Esophagus squamous epithelium (tissue), 5 donors: ENCODE data around the gene ERCC2. TPM values are rescaled to one million over a fixed set of nuclear protein-coding genes. Genes with fewer than 3 reads are reported as not detected.

Experiments used
- DNase-seq: peaks from one replicate; lab custom pipeline; 2025; lab: John Stamatoyannopoulos, UW
- H3K27ac ChIP-seq, 4 donors: fragments of 200-600 bp; sonication (generic); one replicate each; pipeline ENCODE4 v1.5.1; 2016 to 2019; ENCODE audit warnings: mild to moderate bottlenecking in 1 of 4
- H3K27me3 ChIP-seq, 4 donors: fragments of 200-600 bp; sonication (generic); 1 replicate in 3 of 4; 2 replicates in 1 of 4; pipeline versions ENCODE4 v1.5.1 to v1.6.0; 2017 to 2021; ENCODE audit warnings: antibody characterized with exemption in 1 of 4
- H3K36me3 ChIP-seq, 3 donors: fragments of 200-600 bp; sonication (generic); one replicate each; pipeline ENCODE4 v1.5.1; 2016 to 2019
- H3K4me1 ChIP-seq, 3 donors: fragments of 200-600 bp; sonication (generic); one replicate each; pipeline ENCODE4 v1.5.1; 2017 to 2019
- H3K4me3 ChIP-seq, 4 donors: fragments of 200-600 bp; sonication (generic); 1 replicate in 3 of 4; 2 replicates in 1 of 4; pipeline ENCODE4 v1.5.1; 2016 to 2019; ENCODE audit warnings: mild to moderate bottlenecking in 2 of 4, moderate library complexity in 1 of 4
- H3K9me3 ChIP-seq, 3 donors: fragments of 200-600 bp; sonication (generic); one replicate each; pipeline ENCODE4 v1.5.1; 2016 to 2019
- CTCF ChIP-seq, 6 experiments: fragments of 450-650 bp in 4 of 6; fragments of 200-600 bp in 2 of 6; sonication (generic) in 2 of 6; IDR thresholded peaks; one replicate each; pipeline ENCODE4 v1.5.1; 2016 to 2019; ENCODE audit warnings: antibody characterized with exemption in 6 of 6, mild to moderate bottlenecking in 4 of 6, moderate library complexity in 4 of 6
- POLR2A ChIP-seq, 4 donors: fragments of 450-650 bp; IDR thresholded peaks; one replicate each; pipeline ENCODE4 v1.6.1; 2017; ENCODE audit warnings: antibody characterized with exemption in 4 of 4, mild to moderate bottlenecking in 4 of 4, moderate library complexity in 3 of 4
- WGBS, 2 donors: methylation state at CpG; one replicate each; pipeline ENCODE4 v1.1.5; 2018; 5-methylcytosine and 5-hydroxymethylcytosine counted together
- intact Hi-C: fragments of 100-400 bp; cut with DNase I; formaldehyde crosslinking; loops from one replicate; pipeline ENCODE4 v1.15.0; 2022
- total RNA-seq, 4 donors: library from RNA; depleted of rRNA; stranded (reverse); fragments of >200 nt; gene quantifications; one replicate each; pipeline ENCODE4 v1.1.0, GENCODE V29; 2016
- donor health status: DM: yes; HTN: yes; CAD: no.

Gene ERCC2
- total RNA-seq: 1 to 10 TPM; 6.6 to 8.8 (median 7.2) TPM

- 5 to 7% methylated on average over 26 to 28 of the region's 55 CpGs for WGBS, 2 donors
- DNase-seq: peak; percentile 95
- intact Hi-C loops: no loop called here
- no peaks in the 10 kb centered on the region for H3K27me3 ChIP-seq
- peak within 1 kb of the TSS; percentile 65 to 86 (median 82) for H3K27ac ChIP-seq
- H3K4me1 ChIP-seq: peaks cover 0 to 24% (median 10%) of the 10 kb centered on the region in 3 donors
- TF ChIP-seq POLR2A (IDR thresholded peaks at IDR 0.05): peak in 1 of 4 donors; percentile 18
- no peak for TF ChIP-seq CTCF (IDR thresholded peaks at IDR 0.05)
- H3K36me3 ChIP-seq: peaks cover 0 to 7% (median 0%) of the 10 kb centered on the region in 3 donors
- peak within 1 kb of the TSS; percentile 63 to 96 (median 86) for H3K4me3 ChIP-seq
- H3K9me3 ChIP-seq: no peaks in the 10 kb centered on the region
These were observed at the start of gene ERCC2 for GRCh38 chr19:45370410-45371204. TSS of gene ERCC2 (minus strand) at chr19:45370573. CDS start at chr19:45370540, 33 bp downstream.

GRCh38 chr19:45419895-45420294 is 49.5 kb upstream of the ERCC2 start:
- no peak for DNase-seq
- no peaks in the 10 kb centered on the region for H3K9me3 ChIP-seq
- peaks cover 15 to 67% (median 16%) of the 10 kb centered on the region in 3 donors for H3K4me1 ChIP-seq
- WGBS, 2 donors: no CpG with 5 or more reads among the region's 3 CpGs
- intact Hi-C loops: no loop called here
- peak overlapping the region in 1 of 4 donors; percentile 25 for H3K27ac ChIP-seq
- peaks cover 4 to 77% (median 5%) of the 10 kb centered on the region in 3 donors for H3K36me3 ChIP-seq
- no peaks in the 10 kb centered on the region for H3K27me3 ChIP-seq
- H3K4me3 ChIP-seq: no peak overlapping the region
- TF ChIP-seq POLR2A (IDR thresholded peaks at IDR 0.05) (no peak), CTCF (IDR thresholded peaks at IDR 0.05) (no peak)

GRCh38 chr19:45419396-45419795 is 49.0 kb upstream of the ERCC2 start:
- peak overlapping the region in 1 of 4 donors; percentile 25 for H3K27ac ChIP-seq
- DNase-seq: no peak

GRCh38 chr19:45418802-45419201 is 48.4 kb upstream of the ERCC2 start:
- Histone ChIP-seq H3K4me3 (no peak overlapping the region), H3K4me1 (peaks cover 11 to 56% (median 15%) of the 10 kb centered on the region in 3 donors), H3K27me3 (no peaks in the 10 kb centered on the region), H3K36me3 (peaks cover 4 to 87% (median 10%) of the 10 kb centered on the region in 3 donors), H3K9me3 (no peaks in the 10 kb centered on the region), H3K27ac (no peak overlapping the region)
- intact Hi-C loops: no loop called here
- no peak for DNase-seq
- WGBS, 2 donors: 59 to 78% methylated on average over 4 to 8 of the region's 9 CpGs
- TF ChIP-seq POLR2A (IDR thresholded peaks at IDR 0.05) (no peak), CTCF (IDR thresholded peaks at IDR 0.05) (no peak)

More at GRCh38 chr19:45419396-45419795, 49.0 kb upstream of the ERCC2 start:
- H3K4me1 ChIP-seq: peaks cover 15 to 62% (median 16%) of the 10 kb centered on the region in 3 donors
- TF ChIP-seq POLR2A (IDR thresholded peaks at IDR 0.05): no peak
- no peak for TF ChIP-seq CTCF (IDR thresholded peaks at IDR 0.05)
- intact Hi-C loops: no loop called here
- H3K4me3 ChIP-seq: no peak overlapping the region
- H3K9me3 ChIP-seq: no peaks in the 10 kb centered on the region
- no peaks in the 10 kb centered on the region for H3K27me3 ChIP-seq
- peaks cover 4 to 82% (median 9%) of the 10 kb centered on the region in 3 donors for H3K36me3 ChIP-seq
- WGBS, 2 donors: 60 to 71% methylated on average over 1 to 4 of the region's 4 CpGs

- Histone ChIP-seq H3K27ac (no peak overlapping the region), H3K4me3 (no peak overlapping the region), H3K36me3 (peaks cover 4 to 99% (median 19%) of the 10 kb centered on the region in 3 donors), H3K9me3 (no peaks in the 10 kb centered on the region), H3K27me3 (no peaks in the 10 kb centered on the region), H3K4me1 (peaks cover 0 to 41% (median 3%) of the 10 kb centered on the region in 3 donors)
- DNase-seq: no peak
- intact Hi-C loops: no loop called here
- WGBS, 2 donors: 48 to 93% methylated on average over 2 to 4 of the region's 4 CpGs
- TF ChIP-seq POLR2A (IDR thresholded peaks at IDR 0.05) (no peak), CTCF (IDR thresholded peaks at IDR 0.05) (no peak)
These were observed 46.8 kb upstream of the ERCC2 start for GRCh38 chr19:45417151-45417550.
